A549 (cell line): Measurements from ENCODE around the gene CASP9.
"Not testable (repeated sequence)": the region's sequence is repeated elsewhere in the genome, so short reads cannot be mapped to it uniquely, and the experiment has no call there.

Source experiments
- CEBPB ChIP-seq, 2 experiments: fragments of >200 bp in 1 of 2; sonication (Bioruptor Twin) in 1 of 2; formaldehyde crosslinking in 1 of 2; IDR thresholded peaks; 2 replicates each; pipeline ENCODE4 v1.6.1; 2012 to 2016
- CTCF ChIP-seq: fragments of >200 bp; sonication (Bioruptor Twin); formaldehyde crosslinking; IDR thresholded peaks from 3 replicates; pipeline ENCODE4 v1.5.1; 2016
- EP300 ChIP-seq, 2 experiments: fragments of >200 bp; sonication (Bioruptor Twin); formaldehyde crosslinking; IDR thresholded peaks; 2 replicates in 1 of 2; 3 replicates in 1 of 2; pipeline ENCODE4 v1.6.1; 2016 to 2017
- KDM1A ChIP-seq: fragments of 200-600 bp; sonication (generic); IDR thresholded peaks from 2 replicates; pipeline ENCODE4 v1.6.1; 2016; ENCODE audit warnings: low read depth, mild to moderate bottlenecking
- NFE2L2 ChIP-seq: fragments of 150-350 bp; conservative IDR thresholded peaks from 2 replicates; pipeline ENCODE4 v1.6.1; 2014; ENCODE audit warnings: low read length
- NR3C1 ChIP-seq: fragments of >200 bp; sonication (Bioruptor Twin); formaldehyde crosslinking; IDR thresholded peaks from 3 replicates; pipeline ENCODE4 v1.6.1; 2017
- POLR2AphosphoS2 ChIP-seq: conservative IDR thresholded peaks from 2 replicates; pipeline ENCODE4 v1.6.1; 2012; ENCODE audit warnings: low read length, improper control_type of control experiment, inconsistent platforms
- USF2 ChIP-seq: fragments of 450-650 bp; IDR thresholded peaks from 2 replicates; pipeline ENCODE4 v1.6.1; 2014; ENCODE audit warnings: antibody characterized with exemption

- not testable (repeated sequence) for TF ChIP-seq CTCF; CEBPB (IDR thresholded peaks at IDR 0.05); EP300 (IDR thresholded peaks at IDR 0.05); KDM1A; NFE2L2; USF2; POLR2AphosphoS2; NR3C1
Observed at GRCh38 chr1:15471723-15472122, 52.3 kb downstream of the CASP9 start.
